Bronchial epithelial cell (primary cell): Measurements from ENCODE around the gene RRP36. TPM values are rescaled to one million over a fixed set of nuclear protein-coding genes. Genes with fewer than 3 reads are reported as not detected.

Source experiments
- DNase-seq: peaks from one replicate; pipeline ENCODE4 v3.0.0-alpha.2; 2010; ENCODE audit warnings: low read depth
- FAIRE-seq: peaks from 2 replicates; lab custom pipeline; 2011; peaks lifted over from hg19 to GRCh38; lab: Jason Lieb, UNC
- H3K27me3 ChIP-seq: 2 replicates; pipeline ENCODE4 v1.5.1; 2011; ENCODE audit warnings: low read length; ENCODE audit not compliant: control insufficient read depth, insufficient read depth
- H3K36me3 ChIP-seq: 2 replicates; pipeline ENCODE4 v1.5.1; 2011; ENCODE audit warnings: low read length; ENCODE audit not compliant: control insufficient read depth, insufficient read depth
- H3K4me3 ChIP-seq: 2 replicates; pipeline ENCODE4 v1.5.1; 2011; ENCODE audit warnings: mild to moderate bottlenecking, low read depth, low read length, control low read depth
- CTCF ChIP-seq: IDR thresholded peaks from 2 replicates; pipeline ENCODE4 v1.5.1; 2011; ENCODE audit warnings: mild to moderate bottlenecking, moderate library complexity, low read length, control low read depth, inconsistent platforms; ENCODE audit not compliant: insufficient read depth, severe bottlenecking
- total RNA-seq: library from RNA; depleted of rRNA; stranded (reverse); fragments of >200 nt; gene quantifications from 2 replicates; pipeline ENCODE4 v1.2.1, GENCODE V29; 2014

Gene RRP36
- total RNA-seq, 1 donor from 2014 or later: 97.1 TPM

GRCh38 chr6:42978839-42979522, 42.4 kb upstream of the RRP36 start, which contains the start of gene PEX6:
Gene PEX6, minus strand, starts transcription at chr6:42979181. Its CDS starts 31 bp downstream, at chr6:42979150.
- DNase-seq (peak; percentile 60), FAIRE-seq (no peak)
- no peak for TF ChIP-seq CTCF
- H3K36me3 ChIP-seq: no peaks in the 10 kb centered on the region
- no peaks in the 10 kb centered on the region for H3K27me3 ChIP-seq
- H3K4me3 ChIP-seq: peak within 1 kb of the TSS; percentile 65

- H3K36me3 ChIP-seq: no peaks in the 10 kb centered on the region
- TF ChIP-seq CTCF: no peak
- DNase-seq (peak; percentile 80), FAIRE-seq (peak; percentile 32)
- peak overlapping the region; percentile 65 for H3K4me3 ChIP-seq
- H3K27me3 ChIP-seq: no peaks in the 10 kb centered on the region
Observed at GRCh38 chr6:42979523-42980177, 41.8 kb upstream of the RRP36 start.

- TF ChIP-seq CTCF: no peak
- H3K4me3 ChIP-seq: no peak overlapping the region
- H3K27me3 ChIP-seq: no peaks in the 10 kb centered on the region
- no peaks in the 10 kb centered on the region for H3K36me3 ChIP-seq
- FAIRE-seq: no peak
- no peak for DNase-seq
Observed at GRCh38 chr6:42981836-42982235, 39.6 kb upstream of the RRP36 start.

- no peak for FAIRE-seq
- TF ChIP-seq CTCF: no peak
- H3K4me3 ChIP-seq: peak within 1 kb of the TSS; percentile 78
- peak; percentile 97 for DNase-seq
- H3K27me3 ChIP-seq: no peaks in the 10 kb centered on the region
- H3K36me3 ChIP-seq: no peaks in the 10 kb centered on the region
Observed at GRCh38 chr6:42984001-42984923, 37.2 kb upstream of the RRP36 start, which contains the start of gene PPP2R5D. Gene PPP2R5D, plus strand, starts transcription at chr6:42984570. Its CDS starts 108 bp downstream, at chr6:42984678.

- no peak for FAIRE-seq
- TF ChIP-seq CTCF: no peak
Observed at GRCh38 chr6:42984924-42985475, 36.4 kb upstream of the RRP36 start.

More at GRCh38 chr6:42984924-42985475, 36.4 kb upstream of the RRP36 start:
- Histone ChIP-seq H3K36me3 (no peaks in the 10 kb centered on the region), H3K27me3 (no peaks in the 10 kb centered on the region), H3K4me3 (peak overlapping the region; percentile 78)
- no peak for DNase-seq
